HCT116 (cell line): ENCODE data around the gene RPL19. TPM values are rescaled to one million over a fixed set of nuclear protein-coding genes. Genes with fewer than 3 reads are reported as not detected.

Source experiments
- ATAC-seq: fragments of 200-7000 bp; cut with Tn5 transposase; 2 replicates; pipeline ENCODE4 v1.9.1; 2020; ENCODE audit warnings: mild to moderate bottlenecking, moderate library complexity
- BruUV-seq: library from RNA; stranded (reverse); fragments of 400-500 nt; replicated peaks from 2 replicates; lab custom pipeline; 2021; lab: Mats Ljungman, UMichigan
- CTCF ChIA-PET: fragments of 300-600 bp; sonication (Branson Sonifier 250); formaldehyde crosslinking; loops from one replicate; lab custom pipeline; 2021; ENCODE audit warnings: antibody characterized with exemption; lab: Charles Lee
- POLR2A ChIA-PET: fragments of 300-600, 350-600 bp; sonication (Branson Sonifier 250); formaldehyde crosslinking; loops from one replicate; lab custom pipeline; 2021; ENCODE audit warnings: antibody characterized with exemption; lab: Charles Lee
- RAD21 ChIA-PET, 2 experiments: fragments of 300-600 bp; sonication (Branson Sonifier 250); formaldehyde crosslinking; loops; one replicate each; lab custom pipeline; 2023; ENCODE audit warnings: low total read pairs in 2 of 2; ENCODE audit not compliant: uncharacterized antibody in 2 of 2, unreplicated experiment in 2 of 2, low non-redundant PET in 1 of 2; lab: Charles Lee
- DNase-seq: peaks from one replicate; pipeline ENCODE4 v3.0.0-alpha.2; 2010; ENCODE audit warnings: low read depth, low spot score
- H2AFZ ChIP-seq: fragments of 200-600 bp; shearing (Covaris generic), sonication (generic); 2 replicates; pipeline ENCODE4 v1.6.1; 2017; ENCODE audit warnings: low read depth, mixed run types, mixed read lengths, antibody characterized with exemption, low read length; ENCODE audit not compliant: poor library complexity, severe bottlenecking
- H3K27ac ChIP-seq: 2 replicates; pipeline ENCODE4 v1.5.1; 2012; ENCODE audit warnings: low read depth, low read length
- H3K27me3 ChIP-seq: fragments of 200-600 bp; sonication (generic); 2 replicates; pipeline ENCODE4 v1.6.1; 2016; ENCODE audit warnings: mixed run types, low read length, mixed read lengths; ENCODE audit not compliant: insufficient read depth
- H3K36me3 ChIP-seq, 2 experiments: fragments of 200-500 bp in 1 of 2; fragments of 200-600 bp in 1 of 2; sonication (Bioruptor generic) in 1 of 2; sonication (generic) in 1 of 2; 2 replicates each; pipeline versions ENCODE4 v1.5.1 to v1.6.1; 2014 to 2016; ENCODE audit warnings: low read length in 2 of 2, inconsistent platforms in 1 of 2, mixed read lengths in 1 of 2, mixed run types in 1 of 2; ENCODE audit not compliant: insufficient read depth in 2 of 2, control insufficient read depth in 1 of 2
- H3K4me1 ChIP-seq, 2 experiments: fragments of 200-600 bp in 1 of 2; sonication (generic) in 1 of 2; 2 replicates each; pipeline versions ENCODE4 v1.5.1 to v1.6.1; 2012 to 2017; ENCODE audit warnings: low read length in 2 of 2, inconsistent platforms in 1 of 2, mild to moderate bottlenecking in 1 of 2, mixed read lengths in 1 of 2, mixed run types in 1 of 2, moderate library complexity in 1 of 2; ENCODE audit not compliant: insufficient read depth in 2 of 2, control insufficient read depth in 1 of 2
- H3K4me2 ChIP-seq: fragments of 200-600 bp; sonication (generic); 2 replicates; pipeline ENCODE4 v1.6.1; 2017; ENCODE audit warnings: mixed run types, low read length, mixed read lengths
- H3K4me3 ChIP-seq, 2 experiments: fragments of 200-600 bp in 1 of 2; sonication (generic) in 1 of 2; replicated peaks in 1 of 2; 2 replicates each; pipeline ENCODE4 v1.5.1; 2011 to 2016; ENCODE audit warnings: low read length in 2 of 2, control low read depth in 1 of 2, low read depth in 1 of 2, mild to moderate bottlenecking in 1 of 2, mixed read lengths in 1 of 2, mixed run types in 1 of 2
- H3K79me2 ChIP-seq: fragments of 200-600 bp; sonication (generic); 2 replicates; pipeline ENCODE4 v1.6.1; 2017; ENCODE audit warnings: mild to moderate bottlenecking, mixed run types, low read length, moderate library complexity, mixed read lengths; ENCODE audit not compliant: insufficient read depth
- H3K9ac ChIP-seq: fragments of 200-600 bp; sonication (generic); 2 replicates; pipeline ENCODE4 v1.6.1; 2016; ENCODE audit warnings: low read length, mixed read lengths
- H3K9me2 ChIP-seq: fragments of 200-600 bp; sonication (generic), shearing (Covaris generic); 2 replicates; pipeline ENCODE4 v1.6.1; 2017; ENCODE audit warnings: mixed run types, mild to moderate bottlenecking, moderate library complexity; ENCODE audit not compliant: insufficient read depth
- H3K9me3 ChIP-seq, 2 experiments: fragments of 200-500 bp in 1 of 2; fragments of 200-600 bp in 1 of 2; sonication (Bioruptor generic) in 1 of 2; sonication (generic) in 1 of 2; 2 replicates each; pipeline ENCODE4 v1.6.1; 2014 to 2017; ENCODE audit warnings: low read length in 2 of 2, mixed read lengths in 2 of 2, inconsistent platforms in 1 of 2, low read depth in 1 of 2, mild to moderate bottlenecking in 1 of 2, mixed run types in 1 of 2, moderate library complexity in 1 of 2; ENCODE audit not compliant: control insufficient read depth in 1 of 2, insufficient read depth in 1 of 2
- H4K20me1 ChIP-seq: fragments of 200-600 bp; sonication (generic), shearing (Covaris generic); 2 replicates; pipeline ENCODE4 v1.6.1; 2017; ENCODE audit warnings: mixed run types, mild to moderate bottlenecking, moderate library complexity; ENCODE audit not compliant: insufficient read depth
- ATF3 ChIP-seq: IDR thresholded peaks from 2 replicates; pipeline ENCODE4 v1.6.1; 2012
- CEBPB ChIP-seq: IDR thresholded peaks from 2 replicates; pipeline ENCODE4 v1.6.1; 2012; ENCODE audit warnings: low read depth
- EGR1 ChIP-seq: IDR thresholded peaks from 2 replicates; pipeline ENCODE4 v1.6.1; 2012; ENCODE audit warnings: low read depth
- EZH2 ChIP-seq: fragments of 200-600 bp; sonication (generic); IDR thresholded peaks from 2 replicates; pipeline ENCODE4 v1.6.1; 2017; ENCODE audit warnings: antibody characterized with exemption, mixed run types
- FOSL1 ChIP-seq: IDR thresholded peaks from 2 replicates; pipeline ENCODE4 v1.6.1; 2012; ENCODE audit warnings: low read depth
- JUND ChIP-seq: IDR thresholded peaks from 2 replicates; pipeline ENCODE4 v1.6.1; 2012
- MAX ChIP-seq: IDR thresholded peaks from 2 replicates; pipeline ENCODE4 v1.6.1; 2012
- POLR2A ChIP-seq: IDR thresholded peaks from 2 replicates; pipeline ENCODE4 v1.7.0; 2011; ENCODE audit warnings: borderline replicate concordance; ENCODE audit not compliant: insufficient read depth, insufficient read length; ENCODE audit errors: extremely low read depth
- POLR2AphosphoS5 ChIP-seq: IDR thresholded peaks from 2 replicates; pipeline ENCODE4 v1.6.1; 2011; ENCODE audit warnings: mild to moderate bottlenecking, low read depth, low read length, moderate library complexity
- REST ChIP-seq: IDR thresholded peaks from 2 replicates; pipeline ENCODE4 v1.6.1; 2012; ENCODE audit warnings: low read depth
- SIN3A ChIP-seq: IDR thresholded peaks from 2 replicates; pipeline ENCODE4 v1.6.1; 2012; ENCODE audit warnings: low read depth
- SP1 ChIP-seq: IDR thresholded peaks from 2 replicates; pipeline ENCODE4 v1.6.1; 2012; ENCODE audit warnings: low read depth
- SRF ChIP-seq: IDR thresholded peaks from 2 replicates; pipeline ENCODE4 v1.6.1; 2012; ENCODE audit warnings: low read depth
- TCF7L2 ChIP-seq: IDR thresholded peaks from 2 replicates; pipeline ENCODE4 v1.7.0; 2011; ENCODE audit warnings: borderline replicate concordance, inconsistent platforms; ENCODE audit not compliant: insufficient read depth, insufficient read length; ENCODE audit errors: extremely low read depth
- YY1 ChIP-seq: IDR thresholded peaks from 2 replicates; pipeline ENCODE4 v1.6.1; 2011; ENCODE audit warnings: low read length, low read depth, moderate library complexity, mild to moderate bottlenecking; ENCODE audit not compliant: insufficient replicate concordance; ENCODE audit errors: extremely low read depth
- ZFX ChIP-seq: fragments of 450-650 bp; IDR thresholded peaks from 2 replicates; pipeline ENCODE4 v1.6.1; 2017
- ZNF274 ChIP-seq: fragments of 200-500 bp; sonication (Bioruptor generic); IDR thresholded peaks from 2 replicates; pipeline ENCODE4 v1.6.1; 2014; ENCODE audit warnings: mild to moderate bottlenecking, low read depth, low read length, inconsistent platforms
- intact Hi-C: fragments of 100-400 bp; cut with micrococcal nuclease; formaldehyde crosslinking; loops from 2 replicates; pipeline ENCODE4 v1.10.0; 2022
- total RNA-seq: library from RNA; stranded (reverse); gene quantifications from one replicate; pipeline ENCODE4 v1.2.1, GENCODE V29; 2021; ENCODE audit not compliant: unreplicated experiment

Gene RPL19
- total RNA-seq, 1 experiment from 2014 or later: 2,276 TPM

- Histone ChIP-seq H3K79me2 (no peaks in the 10 kb centered on the region), H3K9ac (no peak overlapping the region), H3K27ac (no peak overlapping the region), H2AFZ (no peak overlapping the region), H3K27me3 (no peaks in the 10 kb centered on the region), H3K4me1 (peaks cover 18 to 51% of the 10 kb centered on the region in 2 experiments)
- ATAC-seq (no peak), DNase-seq (no peak)
- ChIA-PET CTCF (interaction anchor here (0.7 to 6.8 kb wide), 20 partner anchors 8 to 385 kb away, joined by 3 to 60 read pairs (median 6); partner anchors contain the start of gene RPL19), RAD21 (interaction anchor here in 1 of 2 experiments (1.1 to 1.5 kb wide), 2 partner anchors 29 to 37 kb away, joined by 3 to 5 read pairs; partner anchors contain the start of gene RPL19)
- TF ChIP-seq ZFX: no peak
- no peak for TF ChIP-seq SIN3A
- no peak for TF ChIP-seq EGR1
- no peak for TF ChIP-seq MAX
- TF ChIP-seq, all 23 proteins: peak for 0
- Histone ChIP-seq H3K4me2 (no peak overlapping the region), H4K20me1 (no peaks in the 10 kb centered on the region), H3K4me3 (no peak overlapping the region), H3K9me2 (no peaks in the 10 kb centered on the region), H3K36me3 (no peaks in the 10 kb centered on the region), H3K9me3 (no peaks in the 10 kb centered on the region)
- no TSS peak for BruUV-seq
- POLR2A ChIA-PET: interaction anchor here (1.4 to 3.8 kb wide), 3 partner anchors 30 to 37 kb away, joined by 5 to 16 read pairs (median 5); partner anchors contain the start of gene RPL19
- intact Hi-C loops: loop anchor here (5.0 kb wide), 1 partner anchor 259 kb away; no protein-coding TSS in a partner anchor
Measured at GRCh38 chr17:39236450-39236927, 36.4 kb downstream of the RPL19 start.

GRCh38 chr17:39236981-39237441, 36.9 kb downstream of the RPL19 start:
- intact Hi-C loops: loop anchor here (5.0 kb wide), 1 partner anchor 260 kb away; no protein-coding TSS in a partner anchor
- RAD21 ChIA-PET: interaction anchor here in 1 of 2 experiments (0.6 to 1.1 kb wide), 2 partner anchors 30 to 67 kb away, joined by 3 to 4 read pairs; no protein-coding TSS in a partner anchor
- DNase-seq: no peak
- no peaks in the 10 kb centered on the region for H3K9me3 ChIP-seq
- BruUV-seq: no TSS peak
- no peak overlapping the region for H3K9ac ChIP-seq
- no peak for ATAC-seq
- no peak overlapping the region for H3K4me2 ChIP-seq
- no peaks in the 10 kb centered on the region for H3K79me2 ChIP-seq
- CTCF ChIA-PET: interaction anchor here (0.8 to 6.8 kb wide), 9 partner anchors 8 to 385 kb away, joined by 3 to 60 read pairs (median 7); partner anchors contain the start of gene RPL19
- H3K36me3 ChIP-seq: no peaks in the 10 kb centered on the region
- H3K27ac ChIP-seq: no peak overlapping the region
- H3K4me3 ChIP-seq: no peak overlapping the region
- no peaks in the 10 kb centered on the region for H4K20me1 ChIP-seq
- POLR2A ChIA-PET: interaction anchor here (3.8 kb wide), 1 partner anchor 37 kb away, joined by 16 read pairs; the partner anchor contains the start of gene RPL19
- H2AFZ ChIP-seq: no peak overlapping the region
- H3K9me2 ChIP-seq: no peaks in the 10 kb centered on the region
- no peaks in the 10 kb centered on the region for H3K27me3 ChIP-seq
- peaks cover 18 to 46% of the 10 kb centered on the region in 2 experiments for H3K4me1 ChIP-seq
- TF ChIP-seq POLR2AphosphoS5 (no peak), TCF7L2 (no peak), REST (no peak), CEBPB (no peak), EZH2 (no peak), YY1 (no peak), SRF (no peak), SP1 (no peak), MAX (no peak), POLR2A (no peak), ATF3 (no peak), FOSL1 (no peak), ZNF274 (no peak), JUND (no peak)
